Pons (tissue), 1 donor: Measurements from ENCODE around the gene AKAP1.

Source experiments
- DNase-seq: peaks from one replicate; pipeline ENCODE4 v3.0.0-alpha.2; 2016; ENCODE audit warnings: low spot score

The AKAP1 gene, protein sequence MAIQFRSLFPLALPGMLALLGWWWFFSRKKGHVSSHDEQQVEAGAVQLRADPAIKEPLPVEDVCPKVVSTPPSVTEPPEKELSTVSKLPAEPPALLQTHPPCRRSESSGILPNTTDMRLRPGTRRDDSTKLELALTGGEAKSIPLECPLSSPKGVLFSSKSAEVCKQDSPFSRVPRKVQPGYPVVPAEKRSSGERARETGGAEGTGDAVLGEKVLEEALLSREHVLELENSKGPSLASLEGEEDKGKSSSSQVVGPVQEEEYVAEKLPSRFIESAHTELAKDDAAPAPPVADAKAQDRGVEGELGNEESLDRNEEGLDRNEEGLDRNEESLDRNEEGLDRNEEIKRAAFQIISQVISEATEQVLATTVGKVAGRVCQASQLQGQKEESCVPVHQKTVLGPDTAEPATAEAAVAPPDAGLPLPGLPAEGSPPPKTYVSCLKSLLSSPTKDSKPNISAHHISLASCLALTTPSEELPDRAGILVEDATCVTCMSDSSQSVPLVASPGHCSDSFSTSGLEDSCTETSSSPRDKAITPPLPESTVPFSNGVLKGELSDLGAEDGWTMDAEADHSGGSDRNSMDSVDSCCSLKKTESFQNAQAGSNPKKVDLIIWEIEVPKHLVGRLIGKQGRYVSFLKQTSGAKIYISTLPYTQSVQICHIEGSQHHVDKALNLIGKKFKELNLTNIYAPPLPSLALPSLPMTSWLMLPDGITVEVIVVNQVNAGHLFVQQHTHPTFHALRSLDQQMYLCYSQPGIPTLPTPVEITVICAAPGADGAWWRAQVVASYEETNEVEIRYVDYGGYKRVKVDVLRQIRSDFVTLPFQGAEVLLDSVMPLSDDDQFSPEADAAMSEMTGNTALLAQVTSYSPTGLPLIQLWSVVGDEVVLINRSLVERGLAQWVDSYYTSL

DNA sequence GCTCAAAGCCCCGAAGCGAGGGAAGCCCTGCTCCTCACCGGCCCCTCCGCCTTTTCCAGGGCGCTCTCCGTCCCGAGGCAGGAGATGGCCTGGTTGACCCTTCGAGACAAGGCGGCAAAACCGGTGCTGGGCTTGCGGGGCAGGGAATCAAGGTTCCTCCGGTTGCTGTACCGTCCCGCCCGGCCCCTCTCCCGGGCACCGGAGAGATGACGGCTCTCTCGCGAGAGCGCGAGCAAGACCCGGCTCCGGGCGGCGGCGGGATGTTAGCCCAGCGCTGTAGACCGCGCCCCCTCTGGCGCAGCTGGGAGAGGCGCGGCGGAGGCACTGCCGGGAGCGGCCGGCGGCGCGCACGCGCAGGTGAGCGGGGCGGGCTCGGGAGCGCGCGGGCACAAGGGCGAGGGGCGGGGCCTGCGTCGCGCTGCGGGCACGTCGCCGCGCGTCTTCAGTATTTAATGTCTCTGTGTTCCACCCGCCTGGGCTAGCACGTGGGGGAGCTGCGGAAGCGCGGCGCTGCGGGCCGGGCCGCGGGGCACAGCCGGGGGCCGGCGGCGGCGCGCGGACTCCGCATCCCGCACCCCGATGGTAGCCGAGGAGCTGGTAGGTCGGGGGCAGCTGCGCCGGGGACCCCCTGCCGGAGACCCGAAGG lies at the start of gene AKAP1:
Gene AKAP1, plus strand, starts transcription at position 445 of the 646 bp plus-strand sequence. CDS start 20,219 bp downstream, outside the sequence.
- DNase-seq: peak; percentile 90

DNA sequence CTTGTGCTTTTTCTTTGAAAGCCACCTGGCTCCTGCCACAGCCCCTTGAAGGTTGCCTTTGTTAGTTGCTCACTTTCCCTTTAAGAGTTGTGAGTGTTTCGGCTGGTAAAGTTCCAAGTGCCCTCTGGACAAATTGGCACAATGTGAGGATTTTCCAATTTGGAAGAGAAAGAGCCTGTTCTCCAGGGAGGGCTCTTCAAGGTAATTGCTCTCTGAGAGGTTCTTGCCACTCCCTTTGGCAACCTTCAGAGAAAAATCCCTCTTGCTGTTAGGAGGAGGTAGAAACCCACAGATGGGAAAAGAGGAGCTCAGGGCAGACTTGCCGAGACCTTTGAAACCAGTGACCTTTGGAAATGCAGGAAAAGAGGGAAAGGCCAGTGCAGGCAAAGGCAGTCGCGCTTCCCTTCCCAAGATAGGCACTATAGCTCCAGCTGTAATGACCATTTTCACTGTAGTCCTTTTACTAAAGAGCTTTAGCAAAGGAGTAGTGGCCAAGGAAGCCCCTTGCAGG lies 49.0 kb upstream of the AKAP1 start:
- no peak for DNase-seq

DNA sequence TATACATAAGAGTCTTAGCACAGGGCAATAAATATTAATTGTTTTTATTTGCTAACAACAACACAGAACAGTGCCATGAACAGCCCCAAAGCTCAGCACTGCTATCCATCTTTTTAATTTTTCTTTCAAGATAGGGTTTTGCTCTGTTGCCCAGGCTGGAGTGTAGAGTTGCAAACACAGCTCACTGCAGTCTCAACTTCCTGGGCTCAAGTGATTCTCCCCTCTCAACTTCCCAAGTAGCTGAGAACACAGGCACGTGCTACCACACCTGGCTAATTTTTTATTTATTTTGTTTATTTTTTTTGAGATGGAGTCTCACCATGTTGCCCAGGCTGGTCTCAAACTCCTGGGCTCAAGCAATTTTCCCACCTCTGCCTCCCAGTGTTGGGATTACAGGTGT lies 47.6 kb upstream of the AKAP1 start:
- DNase-seq: no peak

DNA sequence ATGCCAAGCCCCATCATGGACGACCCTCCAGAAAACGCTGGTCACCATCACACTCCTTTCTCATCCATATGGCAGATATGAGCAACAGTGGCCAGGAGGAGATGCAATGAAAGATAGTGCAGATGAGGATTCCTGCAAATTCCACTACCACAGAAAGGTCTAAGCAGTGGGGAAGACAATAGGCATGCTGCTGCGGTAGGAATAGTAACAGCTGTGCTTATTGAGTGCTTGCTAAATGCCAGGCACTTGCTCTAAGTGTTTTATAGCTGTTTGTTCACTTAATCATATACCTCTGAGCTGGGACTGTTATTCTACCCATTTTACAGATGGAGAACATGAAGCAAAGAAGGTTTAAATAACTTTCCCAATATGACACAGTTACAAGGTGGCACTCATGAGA lies 46.6 kb upstream of the AKAP1 start:
- no peak for DNase-seq

DNA sequence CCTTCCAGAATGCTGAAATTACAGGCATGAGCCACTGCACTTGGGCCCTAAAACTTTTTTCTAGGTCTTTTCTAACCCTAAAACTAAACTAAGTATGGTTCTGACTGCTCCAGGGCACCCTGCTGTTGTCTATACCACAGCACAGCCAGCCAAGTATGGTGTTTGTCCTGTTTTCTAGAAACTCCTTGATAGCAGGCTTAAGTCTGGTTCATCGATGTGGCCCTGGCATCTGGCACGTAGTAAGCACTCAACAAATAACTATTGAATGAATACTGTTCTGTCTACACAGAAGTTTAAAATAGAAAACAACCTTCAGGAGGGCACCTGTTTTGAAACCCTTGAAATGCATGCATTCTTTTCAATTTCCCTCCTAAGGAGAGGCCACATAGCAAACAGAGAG lies 44.5 kb upstream of the AKAP1 start:
- DNase-seq: no peak

DNA sequence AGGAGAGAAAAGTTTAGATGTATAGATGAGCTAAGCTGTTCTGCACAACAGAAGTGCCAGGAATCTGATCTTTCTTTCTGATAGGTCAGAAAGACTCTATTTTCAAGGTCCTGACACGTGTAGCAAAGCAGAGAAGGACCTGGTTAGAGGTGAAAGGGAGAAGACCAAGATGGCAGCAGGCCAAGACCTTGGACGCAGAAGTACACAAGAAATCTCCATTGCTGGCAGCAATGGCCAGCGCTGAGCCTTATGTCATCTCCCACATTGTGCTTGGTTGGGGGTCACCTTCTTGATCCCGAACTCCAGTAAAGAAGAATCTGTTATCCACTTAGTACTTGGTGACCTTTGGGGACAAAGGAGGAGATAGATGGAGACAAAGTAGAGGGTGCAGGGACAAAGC lies 41.8 kb upstream of the AKAP1 start:
- DNase-seq: no peak

DNA sequence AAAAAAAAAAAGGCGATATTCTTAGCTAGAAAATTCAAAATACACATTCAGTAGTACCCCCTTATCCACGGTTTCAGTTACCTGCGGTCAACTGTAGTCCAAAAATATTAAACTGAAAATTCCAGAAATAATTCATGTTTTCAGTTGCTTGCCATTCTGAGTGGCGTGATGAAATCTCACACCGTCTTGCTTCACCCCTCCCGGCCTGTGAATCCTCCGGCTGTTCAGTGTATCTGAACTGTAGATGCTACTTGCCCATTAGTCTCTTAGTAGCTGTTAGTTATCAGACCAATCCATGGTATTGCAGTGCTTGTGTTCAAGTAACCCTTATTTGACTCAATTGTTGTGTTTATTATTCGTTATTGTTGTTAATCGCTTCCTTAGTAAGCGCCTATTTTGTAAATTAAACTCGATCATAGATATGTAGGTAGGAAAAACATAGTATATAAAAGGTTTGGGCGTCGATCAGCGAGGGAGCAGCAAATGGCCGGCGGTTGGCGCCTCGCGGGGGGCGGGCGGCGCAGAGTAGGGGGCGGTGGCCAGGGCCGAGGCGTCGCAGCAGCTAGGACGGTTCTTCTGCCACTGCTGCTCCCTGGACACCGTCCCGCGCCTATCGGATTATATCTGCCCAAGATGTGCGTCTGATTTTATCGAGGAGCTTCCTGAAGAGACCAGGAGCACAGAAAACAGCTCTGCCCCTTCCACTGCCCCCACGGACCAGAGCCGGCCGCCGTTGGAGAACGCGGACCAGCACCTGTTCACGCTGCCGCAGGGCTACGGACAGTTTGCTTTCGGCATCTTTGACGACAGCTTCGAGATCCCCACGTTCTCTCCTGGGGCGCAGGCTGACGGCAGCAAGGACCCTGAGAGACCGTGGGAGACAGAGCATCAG lies 39.8 kb upstream of the AKAP1 start:
- no peak for DNase-seq

DNA sequence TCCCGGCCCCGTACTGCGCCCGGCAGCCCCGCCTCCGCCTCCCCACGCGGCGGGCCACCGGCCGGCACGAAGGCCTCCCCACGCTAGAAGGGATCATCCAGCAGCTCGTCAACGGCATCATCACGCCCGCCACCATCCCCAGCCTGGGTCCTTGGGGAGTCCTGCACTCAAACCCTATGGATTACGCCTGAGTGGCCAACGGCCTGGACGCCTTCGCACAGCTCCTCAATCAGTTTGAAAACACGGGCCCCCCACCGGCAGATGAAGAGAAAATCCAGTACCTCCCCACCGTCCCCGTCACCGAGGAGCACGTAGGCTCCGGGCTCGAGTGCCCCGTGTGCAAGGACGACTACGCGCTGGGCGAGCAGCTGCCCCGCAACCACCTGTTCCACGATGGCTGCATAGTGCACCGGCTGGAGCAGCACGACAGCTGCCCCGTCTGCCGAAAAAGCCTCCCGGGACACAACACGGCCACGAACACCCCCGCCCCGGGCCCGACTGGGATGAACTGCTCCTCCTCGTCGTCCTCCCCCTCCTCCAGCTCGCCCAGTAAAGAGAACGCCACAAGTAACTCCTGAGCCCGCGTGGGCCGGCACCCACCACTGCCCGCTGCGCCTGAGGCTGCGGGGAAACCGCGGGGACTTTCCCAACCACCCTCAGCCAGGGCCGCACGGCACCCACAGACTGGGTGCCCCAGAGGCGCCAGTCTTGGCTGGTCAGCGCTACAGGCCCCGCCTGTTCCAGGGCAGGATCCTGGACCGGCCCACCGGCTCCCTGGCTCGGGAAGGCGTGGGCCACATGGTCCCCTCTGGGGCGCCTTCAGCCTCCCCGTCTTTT lies 39.0 kb upstream of the AKAP1 start:
- DNase-seq: no peak

DNA sequence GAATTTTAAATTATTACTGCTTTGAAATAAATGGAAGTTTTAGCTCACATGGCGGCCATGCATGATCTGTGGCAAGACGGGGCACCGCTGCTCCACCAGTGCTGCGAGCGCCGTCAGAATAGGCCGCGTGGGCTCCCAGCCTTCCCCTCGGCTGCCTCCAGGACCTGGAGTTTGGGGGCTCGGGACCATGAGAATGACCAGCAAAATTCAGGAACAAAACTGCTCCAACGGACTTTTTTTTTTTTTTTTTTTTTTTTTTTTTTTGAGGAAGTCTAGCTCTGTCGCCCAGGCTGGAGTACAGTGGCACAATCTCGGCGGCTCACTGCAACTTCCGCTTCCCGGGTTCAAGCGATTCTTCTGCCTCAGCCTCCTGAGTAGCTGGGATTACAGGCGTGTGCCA lies 38.3 kb upstream of the AKAP1 start:
- no peak for DNase-seq

DNA sequence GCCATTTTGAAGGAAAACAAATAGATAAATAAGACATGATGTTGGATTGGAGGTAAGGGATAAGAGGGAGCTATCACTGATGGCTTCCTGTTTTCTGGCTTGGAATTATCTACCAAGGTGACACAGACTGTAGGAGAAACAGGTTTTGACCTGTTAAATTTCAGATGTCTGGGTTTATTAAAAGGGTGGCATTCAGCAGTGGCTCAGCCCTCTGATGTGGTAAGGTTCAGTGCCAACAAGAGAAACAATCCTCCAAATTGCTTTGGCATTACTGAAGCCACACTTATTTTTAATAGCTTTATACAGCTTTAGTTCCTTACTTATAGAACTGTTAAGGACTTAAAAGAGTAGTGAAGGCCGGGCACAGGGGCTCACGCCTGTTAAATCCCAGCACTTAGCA lies 37.0 kb upstream of the AKAP1 start:
- DNase-seq: no peak

DNA sequence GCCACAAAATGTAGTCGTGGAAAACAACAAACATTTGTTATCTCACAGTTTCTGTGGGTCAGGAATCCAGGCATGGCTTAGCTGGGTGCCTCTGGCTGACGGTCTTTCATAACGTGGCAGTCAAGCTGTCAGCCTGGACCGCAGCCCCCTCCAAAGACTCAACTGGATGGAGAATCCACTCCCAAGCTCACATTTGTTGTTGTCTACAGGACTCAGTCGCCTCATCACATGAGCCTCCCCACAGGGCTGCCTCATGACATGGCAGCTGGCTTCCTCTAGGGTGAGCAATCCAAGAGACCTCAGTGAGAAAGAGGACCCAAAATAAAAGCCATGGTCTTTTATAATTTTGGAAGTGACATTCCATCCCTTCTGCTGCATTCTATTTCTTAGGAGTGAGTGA lies 34.7 kb upstream of the AKAP1 start:
- no peak for DNase-seq

DNA sequence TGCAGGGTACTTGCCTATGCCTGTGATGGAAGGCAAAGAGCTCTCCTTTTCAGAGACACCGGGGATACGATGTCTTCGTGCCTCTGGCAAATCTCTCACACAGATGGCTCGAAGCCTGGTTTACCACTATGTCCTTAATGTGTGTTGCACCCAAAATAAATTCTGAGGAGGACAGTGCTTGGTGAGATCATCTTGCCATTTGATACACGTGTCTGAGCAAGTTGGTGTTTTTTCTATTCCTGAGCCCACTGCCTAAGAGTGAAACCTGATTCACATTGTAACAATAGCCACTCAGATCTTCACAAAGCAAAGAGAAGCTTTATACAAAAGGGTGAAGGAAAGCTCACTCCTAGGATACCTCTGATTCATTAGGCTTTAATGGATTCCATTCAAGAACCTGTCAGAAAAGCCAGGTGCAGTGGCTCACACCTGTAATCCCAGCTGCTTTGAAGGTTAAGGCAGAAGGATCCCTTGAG lies 33.1 kb upstream of the AKAP1 start:
- DNase-seq: no peak

DNA sequence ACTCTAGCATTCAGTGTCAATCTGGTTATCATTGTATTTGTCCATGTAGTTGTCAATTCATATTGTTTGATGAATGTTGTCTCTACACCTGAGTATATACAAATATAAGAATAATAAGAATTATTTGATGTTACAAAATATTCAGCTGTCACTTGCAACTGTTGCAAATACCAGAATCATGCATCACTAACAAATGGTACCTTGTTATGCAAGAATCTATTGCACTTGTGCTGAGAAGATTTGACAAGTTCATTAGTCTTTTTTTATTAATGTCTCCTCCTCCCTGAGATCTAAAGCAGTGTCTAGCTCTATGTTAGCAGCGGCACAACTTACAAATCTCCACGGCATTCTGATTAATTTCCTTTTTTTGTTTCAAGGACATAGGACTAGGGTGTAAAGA lies 22.2 kb upstream of the AKAP1 start:
- no peak for DNase-seq

DNA sequence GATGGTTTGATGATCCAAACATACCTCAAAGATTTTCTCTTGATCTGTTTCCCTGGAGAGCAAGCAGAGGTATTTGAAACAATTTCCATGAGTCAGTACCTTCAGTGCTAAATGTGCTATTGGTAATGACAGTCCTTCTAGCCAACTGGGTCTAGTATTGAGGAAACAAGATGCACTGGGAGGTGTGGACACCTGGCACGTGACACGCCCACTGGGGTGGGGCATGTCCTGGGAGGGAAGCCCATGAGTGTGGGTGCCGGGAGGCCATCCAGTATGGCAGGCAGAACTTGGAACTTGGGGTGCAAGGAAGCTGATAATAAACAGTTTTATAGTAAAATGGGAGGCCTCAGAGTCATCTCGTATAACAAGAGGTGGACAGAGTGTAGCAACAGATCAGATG lies 17.9 kb upstream of the AKAP1 start:
- DNase-seq: no peak

DNA sequence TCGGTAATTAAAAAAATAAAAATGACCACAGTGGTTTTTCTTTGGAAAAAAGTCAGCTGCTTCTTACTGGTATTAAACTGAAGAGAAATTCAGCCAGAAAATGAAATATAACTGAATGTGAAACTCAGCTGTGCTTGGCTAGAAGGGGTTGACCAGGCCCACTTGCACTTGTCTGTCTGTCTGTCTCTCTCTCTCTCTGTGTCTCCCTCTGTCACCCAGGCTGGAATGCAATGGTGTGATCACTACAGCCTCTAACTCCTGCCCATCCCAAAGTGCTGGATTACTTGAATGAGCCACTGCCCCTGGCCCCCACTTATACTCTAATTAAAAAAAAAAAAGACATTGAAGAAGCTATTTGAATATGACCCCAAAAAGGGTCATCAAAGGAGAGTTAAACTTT lies 17.3 kb upstream of the AKAP1 start:
- no peak for DNase-seq

DNA sequence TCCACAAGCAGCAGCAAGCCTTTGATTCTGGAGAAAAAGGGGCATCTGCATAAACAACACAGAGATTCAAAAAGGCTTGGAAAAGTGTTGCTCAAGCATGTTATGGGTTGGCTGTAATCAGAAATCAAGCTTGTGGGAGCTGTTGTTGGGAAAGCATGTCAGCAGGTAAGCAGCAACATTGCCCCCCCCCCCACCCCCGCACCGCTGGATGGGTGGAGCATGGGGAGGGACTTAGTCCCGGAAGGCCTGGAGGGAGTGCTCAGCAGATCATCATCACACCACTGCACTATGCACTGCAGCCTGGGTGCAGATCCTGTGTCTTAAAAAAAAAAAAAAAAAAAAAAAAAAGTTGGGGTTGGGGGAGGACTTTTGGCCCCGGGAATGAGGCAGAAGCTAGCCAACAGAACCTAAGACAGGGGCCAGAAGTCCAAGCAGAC lies 16.8 kb upstream of the AKAP1 start:
- no peak for DNase-seq

DNA sequence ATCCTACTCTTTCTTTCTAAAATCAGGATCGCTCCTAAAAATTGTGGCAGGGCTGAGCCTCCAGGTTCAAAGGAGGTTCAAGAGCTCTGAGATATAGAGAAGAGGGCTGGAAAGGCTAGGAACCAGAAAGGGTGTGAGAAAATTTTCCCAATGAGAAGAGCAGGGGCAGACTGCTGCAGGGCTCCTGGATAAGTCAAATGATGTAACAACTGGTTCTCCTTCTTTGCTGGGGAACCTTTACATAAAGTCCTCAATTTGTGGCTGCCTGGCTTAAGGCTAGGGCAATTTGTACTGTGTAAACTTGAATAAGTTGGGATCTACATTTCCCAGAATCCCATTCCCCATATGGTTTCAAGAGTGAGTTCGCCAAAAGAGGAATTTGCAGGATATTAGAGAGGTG lies 16.3 kb upstream of the AKAP1 start:
- DNase-seq: no peak

DNA sequence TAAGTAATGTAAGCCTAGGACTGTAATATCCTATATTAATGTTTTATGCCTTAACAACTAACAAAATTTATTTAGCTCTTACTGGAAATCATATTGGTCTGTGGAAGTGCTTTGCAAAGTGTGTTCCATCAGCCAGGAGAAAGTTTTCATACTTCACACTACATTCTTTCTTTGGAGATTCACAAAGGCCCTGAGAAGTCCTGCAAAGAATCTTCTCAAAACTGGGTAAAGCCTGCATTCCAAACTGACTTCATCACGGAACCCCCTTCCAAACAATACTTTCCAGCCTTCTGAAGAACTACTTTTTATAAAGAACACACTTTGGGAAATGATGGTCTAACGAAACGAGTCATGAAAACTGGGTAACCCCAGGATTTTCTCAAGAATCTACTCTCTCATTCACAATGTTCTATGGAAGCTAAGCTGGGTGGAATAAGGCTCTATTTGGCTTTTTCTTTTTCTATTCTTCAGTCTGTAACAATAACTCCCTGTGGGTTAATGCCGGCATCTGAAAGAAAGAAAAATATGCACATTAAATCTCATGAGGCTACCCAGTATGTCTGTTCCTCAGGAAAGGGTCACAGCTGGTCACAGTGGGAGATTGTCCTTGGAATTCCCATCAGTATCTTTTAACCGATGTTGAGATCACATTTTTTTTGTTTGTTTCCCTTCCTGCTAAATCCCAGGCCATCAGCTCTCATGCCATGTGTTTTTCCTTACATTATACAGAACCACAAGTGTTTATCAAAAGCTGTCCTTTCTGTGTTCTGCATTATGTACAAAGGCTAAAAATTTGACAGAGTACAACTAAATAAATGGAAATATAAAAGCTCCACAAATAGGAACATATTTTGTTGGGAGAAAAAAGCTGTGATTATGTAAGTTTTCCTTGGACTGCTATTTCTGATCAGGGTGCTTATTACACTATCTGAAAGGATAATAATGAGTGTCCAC lies 12.8 kb upstream of the AKAP1 start:
- DNase-seq: no peak

DNA sequence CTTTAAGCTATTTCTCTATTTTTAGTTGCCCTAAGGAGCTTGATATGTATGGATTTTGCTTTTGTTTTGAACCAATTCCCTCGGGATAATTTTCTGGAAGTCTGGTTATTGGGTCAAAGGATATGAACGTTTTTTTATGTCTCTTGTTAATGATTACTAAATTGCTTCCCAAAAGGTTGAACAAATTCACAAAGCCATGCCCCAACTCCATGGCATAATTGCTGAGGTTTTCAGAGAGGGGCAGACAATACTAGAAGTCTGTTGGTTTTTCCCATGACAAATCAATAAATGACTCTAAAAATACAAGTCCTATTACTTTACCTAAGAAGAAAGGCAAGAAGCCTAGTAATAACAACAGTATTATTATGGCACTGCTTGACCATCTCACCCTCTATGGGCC lies 11.4 kb upstream of the AKAP1 start:
- DNase-seq: no peak
